H1 (cell line): ENCODE data around the gene RIMBP2. TPM values are rescaled to one million over a fixed set of nuclear protein-coding genes. Genes with fewer than 3 reads are reported as not detected.

Experiments used
- ASH2L ChIP-seq: fragments of 200-600, 300-600 bp; sonication (generic); IDR thresholded peaks from one replicate; pipeline ENCODE4 v1.7.1; 2017; ENCODE audit warnings: low read length
- CEBPB ChIP-seq: IDR thresholded peaks from 2 replicates; pipeline ENCODE4 v1.6.1; 2012; ENCODE audit warnings: low read depth, low read length
- CHD1 ChIP-seq: IDR thresholded peaks from 2 replicates; pipeline ENCODE4 v1.6.1; 2012; ENCODE audit warnings: low read depth, low read length, improper control_type of control experiment
- EP300 ChIP-seq, 2 experiments: IDR thresholded peaks; 1 replicate in 1 of 2; 2 replicates in 1 of 2; pipeline ENCODE4 v1.6.1; 2011 to 2012; ENCODE audit warnings: low read depth in 2 of 2, low read length in 2 of 2, mild to moderate bottlenecking in 2 of 2, borderline replicate concordance in 1 of 2, inconsistent platforms in 1 of 2, moderate library complexity in 1 of 2
- KDM5A ChIP-seq: fragments of 200-600 bp; IDR thresholded peaks from 2 replicates; pipeline ENCODE4 v1.7.1; 2012; ENCODE audit warnings: mild to moderate bottlenecking, low read length, inconsistent platforms, mixed read lengths
- MAFK ChIP-seq: IDR thresholded peaks from 2 replicates; pipeline ENCODE4 v1.6.1; 2012; ENCODE audit warnings: low read depth, mild to moderate bottlenecking, improper control_type of control experiment, low read length
- NRF1 ChIP-seq: IDR thresholded peaks from 2 replicates; pipeline ENCODE4 v1.6.1; 2011; ENCODE audit warnings: mild to moderate bottlenecking, low read depth, low read length, improper control_type of control experiment
- POU5F1 ChIP-seq: IDR thresholded peaks from 2 replicates; pipeline ENCODE4 v1.6.1; 2011; ENCODE audit warnings: low read depth, mild to moderate bottlenecking, low read length, moderate library complexity
- YY1 ChIP-seq: IDR thresholded peaks from 2 replicates; pipeline ENCODE4 v1.6.1; 2011; ENCODE audit warnings: low read depth, mild to moderate bottlenecking, low read length
- polyA plus RNA-seq, 7 experiments: library from polyadenylated mRNA; depleted of rRNA in 3 of 7; stranded (reverse) in 5 of 7; unstranded in 2 of 7; fragments of >200 nt in 5 of 7; fragments of 200-250 nt in 2 of 7; gene quantifications; 1 replicate in 5 of 7; 2 replicates in 1 of 7; 4 replicates in 1 of 7; pipeline versions ENCODE4 v1.2.1 to v1.2.3, GENCODE V29; 2011 to 2013; ENCODE audit warnings: missing spikeins in 2 of 7, mixed read lengths in 2 of 7
- total RNA-seq: library from RNA; stranded (reverse); fragmentation: NEBNext Ultra II Directional; extraction: Animal tissue kit (Norgen Biotek cat#: 25700); gene quantifications from 2 replicates; pipeline ENCODE4 v1.2.1, GENCODE V29; 2021
- TF ChIP-seq, protein P1 (sequence below): fragments of 300-600 bp; sonication (generic); IDR thresholded peaks from 2 replicates; pipeline ENCODE4 v1.7.1; 2012; ENCODE audit warnings: low read length, moderate library complexity, mild to moderate bottlenecking, inconsistent platforms; ENCODE audit not compliant: insufficient replicate concordance

Gene RIMBP2
- total and polyA plus RNA-seq, 2 of the 8 experiments (the other 6 are each of a cell fraction or from before 2014, with no cell fraction given): 0.18 to 0.65 TPM

DNA sequence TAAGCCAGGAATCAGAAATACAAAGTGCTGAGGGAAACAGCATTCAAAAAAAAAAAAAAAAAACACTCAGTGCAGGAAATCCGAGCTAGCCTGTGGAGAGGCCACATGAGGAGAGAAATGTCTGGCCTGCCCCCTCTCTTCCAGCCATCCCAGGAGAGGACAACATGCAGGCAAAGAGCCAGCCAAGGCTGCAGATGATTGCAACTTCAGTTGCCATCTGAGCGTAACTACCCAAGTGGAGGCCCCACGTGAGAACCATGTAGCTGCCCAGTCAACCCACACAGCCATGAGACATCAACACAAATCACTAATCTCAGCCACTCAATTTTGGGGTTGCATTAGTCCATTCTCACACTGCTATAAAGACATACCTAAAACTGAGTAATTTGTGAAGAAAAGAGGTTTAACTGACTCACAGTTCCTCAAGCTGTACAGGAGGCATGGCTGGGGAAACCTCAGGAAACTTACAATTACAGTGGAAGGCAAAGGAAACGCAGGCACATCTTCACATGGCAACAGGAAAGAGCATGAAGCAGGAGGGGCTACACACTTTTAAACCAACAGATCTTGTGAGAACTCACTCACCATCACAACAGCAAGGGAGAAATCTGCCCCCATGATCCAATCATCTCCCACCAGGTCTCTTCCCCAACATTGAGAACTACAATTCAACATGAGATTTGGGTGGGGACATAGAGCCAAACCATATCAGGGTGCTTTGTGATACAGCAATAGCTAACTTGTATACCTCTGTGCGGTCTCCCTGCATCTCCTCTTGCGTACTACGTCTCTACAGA, 217.3 kb downstream of the RIMBP2 start (continued):
- TF ChIP-seq, protein P1, sequence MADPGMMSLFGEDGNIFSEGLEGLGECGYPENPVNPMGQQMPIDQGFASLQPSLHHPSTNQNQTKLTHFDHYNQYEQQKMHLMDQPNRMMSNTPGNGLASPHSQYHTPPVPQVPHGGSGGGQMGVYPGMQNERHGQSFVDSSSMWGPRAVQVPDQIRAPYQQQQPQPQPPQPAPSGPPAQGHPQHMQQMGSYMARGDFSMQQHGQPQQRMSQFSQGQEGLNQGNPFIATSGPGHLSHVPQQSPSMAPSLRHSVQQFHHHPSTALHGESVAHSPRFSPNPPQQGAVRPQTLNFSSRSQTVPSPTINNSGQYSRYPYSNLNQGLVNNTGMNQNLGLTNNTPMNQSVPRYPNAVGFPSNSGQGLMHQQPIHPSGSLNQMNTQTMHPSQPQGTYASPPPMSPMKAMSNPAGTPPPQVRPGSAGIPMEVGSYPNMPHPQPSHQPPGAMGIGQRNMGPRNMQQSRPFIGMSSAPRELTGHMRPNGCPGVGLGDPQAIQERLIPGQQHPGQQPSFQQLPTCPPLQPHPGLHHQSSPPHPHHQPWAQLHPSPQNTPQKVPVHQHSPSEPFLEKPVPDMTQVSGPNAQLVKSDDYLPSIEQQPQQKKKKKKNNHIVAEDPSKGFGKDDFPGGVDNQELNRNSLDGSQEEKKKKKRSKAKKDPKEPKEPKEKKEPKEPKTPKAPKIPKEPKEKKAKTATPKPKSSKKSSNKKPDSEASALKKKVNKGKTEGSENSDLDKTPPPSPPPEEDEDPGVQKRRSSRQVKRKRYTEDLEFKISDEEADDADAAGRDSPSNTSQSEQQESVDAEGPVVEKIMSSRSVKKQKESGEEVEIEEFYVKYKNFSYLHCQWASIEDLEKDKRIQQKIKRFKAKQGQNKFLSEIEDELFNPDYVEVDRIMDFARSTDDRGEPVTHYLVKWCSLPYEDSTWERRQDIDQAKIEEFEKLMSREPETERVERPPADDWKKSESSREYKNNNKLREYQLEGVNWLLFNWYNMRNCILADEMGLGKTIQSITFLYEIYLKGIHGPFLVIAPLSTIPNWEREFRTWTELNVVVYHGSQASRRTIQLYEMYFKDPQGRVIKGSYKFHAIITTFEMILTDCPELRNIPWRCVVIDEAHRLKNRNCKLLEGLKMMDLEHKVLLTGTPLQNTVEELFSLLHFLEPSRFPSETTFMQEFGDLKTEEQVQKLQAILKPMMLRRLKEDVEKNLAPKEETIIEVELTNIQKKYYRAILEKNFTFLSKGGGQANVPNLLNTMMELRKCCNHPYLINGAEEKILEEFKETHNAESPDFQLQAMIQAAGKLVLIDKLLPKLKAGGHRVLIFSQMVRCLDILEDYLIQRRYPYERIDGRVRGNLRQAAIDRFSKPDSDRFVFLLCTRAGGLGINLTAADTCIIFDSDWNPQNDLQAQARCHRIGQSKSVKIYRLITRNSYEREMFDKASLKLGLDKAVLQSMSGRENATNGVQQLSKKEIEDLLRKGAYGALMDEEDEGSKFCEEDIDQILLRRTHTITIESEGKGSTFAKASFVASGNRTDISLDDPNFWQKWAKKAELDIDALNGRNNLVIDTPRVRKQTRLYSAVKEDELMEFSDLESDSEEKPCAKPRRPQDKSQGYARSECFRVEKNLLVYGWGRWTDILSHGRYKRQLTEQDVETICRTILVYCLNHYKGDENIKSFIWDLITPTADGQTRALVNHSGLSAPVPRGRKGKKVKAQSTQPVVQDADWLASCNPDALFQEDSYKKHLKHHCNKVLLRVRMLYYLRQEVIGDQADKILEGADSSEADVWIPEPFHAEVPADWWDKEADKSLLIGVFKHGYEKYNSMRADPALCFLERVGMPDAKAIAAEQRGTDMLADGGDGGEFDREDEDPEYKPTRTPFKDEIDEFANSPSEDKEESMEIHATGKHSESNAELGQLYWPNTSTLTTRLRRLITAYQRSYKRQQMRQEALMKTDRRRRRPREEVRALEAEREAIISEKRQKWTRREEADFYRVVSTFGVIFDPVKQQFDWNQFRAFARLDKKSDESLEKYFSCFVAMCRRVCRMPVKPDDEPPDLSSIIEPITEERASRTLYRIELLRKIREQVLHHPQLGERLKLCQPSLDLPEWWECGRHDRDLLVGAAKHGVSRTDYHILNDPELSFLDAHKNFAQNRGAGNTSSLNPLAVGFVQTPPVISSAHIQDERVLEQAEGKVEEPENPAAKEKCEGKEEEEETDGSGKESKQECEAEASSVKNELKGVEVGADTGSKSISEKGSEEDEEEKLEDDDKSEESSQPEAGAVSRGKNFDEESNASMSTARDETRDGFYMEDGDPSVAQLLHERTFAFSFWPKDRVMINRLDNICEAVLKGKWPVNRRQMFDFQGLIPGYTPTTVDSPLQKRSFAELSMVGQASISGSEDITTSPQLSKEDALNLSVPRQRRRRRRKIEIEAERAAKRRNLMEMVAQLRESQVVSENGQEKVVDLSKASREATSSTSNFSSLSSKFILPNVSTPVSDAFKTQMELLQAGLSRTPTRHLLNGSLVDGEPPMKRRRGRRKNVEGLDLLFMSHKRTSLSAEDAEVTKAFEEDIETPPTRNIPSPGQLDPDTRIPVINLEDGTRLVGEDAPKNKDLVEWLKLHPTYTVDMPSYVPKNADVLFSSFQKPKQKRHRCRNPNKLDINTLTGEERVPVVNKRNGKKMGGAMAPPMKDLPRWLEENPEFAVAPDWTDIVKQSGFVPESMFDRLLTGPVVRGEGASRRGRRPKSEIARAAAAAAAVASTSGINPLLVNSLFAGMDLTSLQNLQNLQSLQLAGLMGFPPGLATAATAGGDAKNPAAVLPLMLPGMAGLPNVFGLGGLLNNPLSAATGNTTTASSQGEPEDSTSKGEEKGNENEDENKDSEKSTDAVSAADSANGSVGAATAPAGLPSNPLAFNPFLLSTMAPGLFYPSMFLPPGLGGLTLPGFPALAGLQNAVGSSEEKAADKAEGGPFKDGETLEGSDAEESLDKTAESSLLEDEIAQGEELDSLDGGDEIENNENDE: no peak
- TF ChIP-seq MAFK (no peak), CHD1 (no peak), ASH2L (no peak), EP300 (IDR thresholded peaks at IDR 0.05; ENCODE audit: borderline replicate concordance in 1 of 2, low read depth in 2 of 2, low read length in 2 of 2) (no peak), POU5F1 (no peak), CEBPB (no peak), NRF1 (no peak), KDM5A (no peak), YY1 (no peak)
